Liver (tissue), 9 donors: ENCODE data around the gene ABLIM2. TPM values are rescaled to one million over a fixed set of nuclear protein-coding genes. Genes with fewer than 3 reads are reported as not detected.

Experiments
- DNase-seq: peaks from one replicate; pipeline ENCODE4 v3.0.0-alpha.2; 2017; ENCODE audit warnings: low spot score
- H3K27ac ChIP-seq, 2 donors: one replicate each; pipeline ENCODE4 v1.7.0; 2013; ENCODE audit warnings: inconsistent platforms in 2 of 2, low read length in 2 of 2, control low read depth in 1 of 2, low read depth in 1 of 2, mild to moderate bottlenecking in 1 of 2
- H3K27me3 ChIP-seq, 4 donors: one replicate each; pipeline versions ENCODE4 v1.6.1 to v1.7.0; 2013; ENCODE audit warnings: low read length in 3 of 4, inconsistent platforms in 1 of 4, mild to moderate bottlenecking in 1 of 4, moderate library complexity in 1 of 4; ENCODE audit not compliant: control insufficient read depth in 4 of 4, insufficient read depth in 4 of 4
- H3K36me3 ChIP-seq, 4 donors: one replicate each; pipeline versions ENCODE4 v1.6.1 to v1.7.0; 2013; ENCODE audit warnings: low read length in 3 of 4, mild to moderate bottlenecking in 3 of 4, low read depth in 1 of 4, moderate library complexity in 1 of 4; ENCODE audit not compliant: control insufficient read depth in 4 of 4, insufficient read depth in 3 of 4
- H3K4me1 ChIP-seq, 4 donors: one replicate each; pipeline versions ENCODE4 v1.6.1 to v1.7.0; 2013; ENCODE audit warnings: low read length in 3 of 4, mild to moderate bottlenecking in 3 of 4, moderate library complexity in 1 of 4; ENCODE audit not compliant: control insufficient read depth in 4 of 4, insufficient read depth in 4 of 4
- H3K4me3 ChIP-seq, 3 donors: one replicate each; pipeline versions ENCODE4 v1.6.1 to v1.7.0; 2013; ENCODE audit warnings: low read length in 3 of 3, control low read depth in 1 of 3, low read depth in 1 of 3, mild to moderate bottlenecking in 1 of 3
- H3K9ac ChIP-seq, 2 donors: one replicate each; pipeline ENCODE4 v1.7.0; 2013; ENCODE audit warnings: low read length in 2 of 2, mild to moderate bottlenecking in 2 of 2, moderate library complexity in 2 of 2, control low read depth in 1 of 2, low read depth in 1 of 2
- H3K9me3 ChIP-seq, 4 donors: one replicate each; pipeline versions ENCODE4 v1.6.1 to v1.7.0; 2013; ENCODE audit warnings: low read length in 3 of 4; ENCODE audit not compliant: control insufficient read depth in 4 of 4
- EGR1 ChIP-seq, 2 donors: IDR thresholded peaks; 2 replicates each; pipeline ENCODE4 v1.6.1; 2016 to 2018; ENCODE audit warnings: antibody characterized with exemption in 2 of 2, low read depth in 2 of 2
- FOXA1 ChIP-seq: IDR thresholded peaks from 2 replicates; pipeline ENCODE4 v1.6.1; 2016; ENCODE audit warnings: antibody characterized with exemption
- FOXA2 ChIP-seq: IDR thresholded peaks from 2 replicates; pipeline ENCODE4 v1.6.1; 2016; ENCODE audit warnings: antibody characterized with exemption
- HNF4G ChIP-seq: IDR thresholded peaks from 2 replicates; pipeline ENCODE4 v1.6.1; 2016; ENCODE audit warnings: antibody characterized with exemption
- JUND ChIP-seq, 2 donors: IDR thresholded peaks; 2 replicates each; pipeline ENCODE4 v1.6.1; 2016; ENCODE audit warnings: antibody characterized with exemption in 2 of 2
- RXRA ChIP-seq, 2 donors: IDR thresholded peaks; 2 replicates each; pipeline ENCODE4 v1.6.1; 2017 to 2018; ENCODE audit warnings: antibody characterized with exemption in 2 of 2, mild to moderate bottlenecking in 1 of 2
- SP1 ChIP-seq: IDR thresholded peaks from 2 replicates; pipeline ENCODE4 v1.6.1; 2018; ENCODE audit warnings: antibody characterized with exemption, mild to moderate bottlenecking
- YY1 ChIP-seq: IDR thresholded peaks from 2 replicates; pipeline ENCODE4 v1.6.1; 2016; ENCODE audit warnings: antibody characterized with exemption, mild to moderate bottlenecking
- WGBS: extraction: QIAGEN DNeasy Blood & Tissue Kit; methylation state at CpG from one replicate; pipeline ENCODE4 v1.1.7; 2013; 5-methylcytosine and 5-hydroxymethylcytosine counted together
- polyA plus RNA-seq, 2 donors: library from polyadenylated mRNA; stranded (reverse) in 1 of 2; unstranded in 1 of 2; fragments of 200-250 nt in 1 of 2; fragments of >200 nt in 1 of 2; fragmentation: Nextera tagmentation in 1 of 2; extraction: Ambion mirVana in 1 of 2; gene quantifications; one replicate each; pipeline versions ENCODE4 v1.2.1 to v1.2.3, GENCODE V29; 2013 to 2015
- total RNA-seq, 2 donors: library from RNA; depleted of rRNA; stranded (reverse); fragments of >200 nt; gene quantifications; one replicate each; pipeline ENCODE4 v1.2.3, GENCODE V29; 2014
- TF ChIP-seq, protein P1 (sequence below): IDR thresholded peaks from 2 replicates; pipeline ENCODE4 v1.6.1; 2016; ENCODE audit warnings: antibody characterized with exemption, mild to moderate bottlenecking
- TF ChIP-seq, protein P2 (sequence below): IDR thresholded peaks from 2 replicates; pipeline ENCODE4 v1.6.1; 2016; ENCODE audit warnings: antibody characterized with exemption
- TF ChIP-seq, protein P3 (sequence below): IDR thresholded peaks from 2 replicates; pipeline ENCODE4 v1.6.1; 2016; ENCODE audit warnings: antibody characterized with exemption
- TF ChIP-seq, protein P4 (sequence below): IDR thresholded peaks from 2 replicates; pipeline ENCODE4 v1.6.1; 2016; ENCODE audit warnings: antibody characterized with exemption
- TF ChIP-seq, protein P5 (sequence below): fragments of 150-350 bp; IDR thresholded peaks from 2 replicates; pipeline ENCODE4 v1.5.1; 2017; ENCODE audit warnings: improper control_type of control experiment, low read depth, low read length; ENCODE audit not compliant: missing input control
- donor health status: healthy.
- donor health status: healthy.
- donor health status: healthy.
- donor health status: healthy.
- donor health status: healthy.

The ABLIM2 gene
- total and polyA plus RNA-seq, 4 donors = 0.75 to 2.5 (median 0.93) TPM

DNA sequence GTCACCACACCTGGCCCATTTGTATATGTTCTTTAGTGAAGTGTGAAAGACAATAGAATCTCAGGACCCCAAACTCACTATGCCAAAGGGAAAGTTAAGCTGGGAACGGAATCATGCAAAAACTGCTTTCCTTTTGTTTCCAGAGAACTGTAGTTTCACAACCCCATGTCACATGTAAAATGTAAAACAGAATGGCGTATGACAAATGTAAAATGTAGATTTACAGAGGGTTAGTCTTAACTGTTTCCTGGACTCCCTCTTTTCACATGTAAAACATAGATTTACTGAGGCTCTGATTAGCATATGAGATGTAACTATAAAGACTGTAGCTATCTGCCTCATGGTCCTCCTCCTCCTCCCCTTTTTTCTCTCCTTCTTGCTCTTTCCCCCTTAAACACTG, 66.3 kb downstream of the ABLIM2 start (continued):
- TF ChIP-seq, protein P1, sequence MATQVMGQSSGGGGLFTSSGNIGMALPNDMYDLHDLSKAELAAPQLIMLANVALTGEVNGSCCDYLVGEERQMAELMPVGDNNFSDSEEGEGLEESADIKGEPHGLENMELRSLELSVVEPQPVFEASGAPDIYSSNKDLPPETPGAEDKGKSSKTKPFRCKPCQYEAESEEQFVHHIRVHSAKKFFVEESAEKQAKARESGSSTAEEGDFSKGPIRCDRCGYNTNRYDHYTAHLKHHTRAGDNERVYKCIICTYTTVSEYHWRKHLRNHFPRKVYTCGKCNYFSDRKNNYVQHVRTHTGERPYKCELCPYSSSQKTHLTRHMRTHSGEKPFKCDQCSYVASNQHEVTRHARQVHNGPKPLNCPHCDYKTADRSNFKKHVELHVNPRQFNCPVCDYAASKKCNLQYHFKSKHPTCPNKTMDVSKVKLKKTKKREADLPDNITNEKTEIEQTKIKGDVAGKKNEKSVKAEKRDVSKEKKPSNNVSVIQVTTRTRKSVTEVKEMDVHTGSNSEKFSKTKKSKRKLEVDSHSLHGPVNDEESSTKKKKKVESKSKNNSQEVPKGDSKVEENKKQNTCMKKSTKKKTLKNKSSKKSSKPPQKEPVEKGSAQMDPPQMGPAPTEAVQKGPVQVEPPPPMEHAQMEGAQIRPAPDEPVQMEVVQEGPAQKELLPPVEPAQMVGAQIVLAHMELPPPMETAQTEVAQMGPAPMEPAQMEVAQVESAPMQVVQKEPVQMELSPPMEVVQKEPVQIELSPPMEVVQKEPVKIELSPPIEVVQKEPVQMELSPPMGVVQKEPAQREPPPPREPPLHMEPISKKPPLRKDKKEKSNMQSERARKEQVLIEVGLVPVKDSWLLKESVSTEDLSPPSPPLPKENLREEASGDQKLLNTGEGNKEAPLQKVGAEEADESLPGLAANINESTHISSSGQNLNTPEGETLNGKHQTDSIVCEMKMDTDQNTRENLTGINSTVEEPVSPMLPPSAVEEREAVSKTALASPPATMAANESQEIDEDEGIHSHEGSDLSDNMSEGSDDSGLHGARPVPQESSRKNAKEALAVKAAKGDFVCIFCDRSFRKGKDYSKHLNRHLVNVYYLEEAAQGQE = no peak
- no peak for TF ChIP-seq SP1
- TF ChIP-seq, protein P2, sequence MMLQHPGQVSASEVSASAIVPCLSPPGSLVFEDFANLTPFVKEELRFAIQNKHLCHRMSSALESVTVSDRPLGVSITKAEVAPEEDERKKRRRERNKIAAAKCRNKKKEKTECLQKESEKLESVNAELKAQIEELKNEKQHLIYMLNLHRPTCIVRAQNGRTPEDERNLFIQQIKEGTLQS = no peak
- TF ChIP-seq FOXA1 = no peak

DNA sequence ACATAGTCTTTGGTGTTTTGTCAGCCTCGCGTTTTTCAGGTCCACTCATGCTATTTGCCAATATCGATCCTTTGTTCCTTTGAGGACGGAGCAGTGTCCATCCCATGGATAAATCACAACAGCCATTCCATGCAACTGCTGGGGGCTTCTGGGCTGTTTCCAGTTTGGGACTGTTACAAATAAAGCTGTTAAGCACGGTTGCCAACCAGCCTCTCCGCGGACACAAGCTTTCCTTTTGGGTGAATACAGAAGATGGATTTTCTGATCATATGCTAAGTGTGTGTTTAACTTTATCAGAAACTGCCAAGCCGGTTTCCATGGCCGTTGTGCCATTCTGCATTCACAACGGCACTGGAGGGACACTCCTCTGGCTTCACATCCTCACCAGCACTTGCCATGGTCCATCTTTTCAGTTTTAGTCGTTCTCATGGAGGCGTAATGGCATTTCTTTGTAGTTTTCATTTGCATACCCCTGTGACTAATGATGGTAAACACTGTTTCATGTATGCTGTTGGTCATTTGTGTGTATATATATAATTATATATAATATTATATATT, 67.8 kb downstream of the ABLIM2 start:
- no peak overlapping the region for H3K4me3 ChIP-seq
- 78% methylated on average over 12 of the region's 12 CpGs for WGBS
- no peaks in the 10 kb centered on the region for H3K36me3 ChIP-seq
- no peak for DNase-seq
- no peaks in the 10 kb centered on the region for H3K27me3 ChIP-seq
- no peak overlapping the region for H3K27ac ChIP-seq
- H3K9ac ChIP-seq = no peak overlapping the region
- H3K9me3 ChIP-seq = peaks cover 0 to 4% (median under 1%) of the 10 kb centered on the region in 4 donors
- no peaks in the 10 kb centered on the region for H3K4me1 ChIP-seq
- TF ChIP-seq, protein P3, sequence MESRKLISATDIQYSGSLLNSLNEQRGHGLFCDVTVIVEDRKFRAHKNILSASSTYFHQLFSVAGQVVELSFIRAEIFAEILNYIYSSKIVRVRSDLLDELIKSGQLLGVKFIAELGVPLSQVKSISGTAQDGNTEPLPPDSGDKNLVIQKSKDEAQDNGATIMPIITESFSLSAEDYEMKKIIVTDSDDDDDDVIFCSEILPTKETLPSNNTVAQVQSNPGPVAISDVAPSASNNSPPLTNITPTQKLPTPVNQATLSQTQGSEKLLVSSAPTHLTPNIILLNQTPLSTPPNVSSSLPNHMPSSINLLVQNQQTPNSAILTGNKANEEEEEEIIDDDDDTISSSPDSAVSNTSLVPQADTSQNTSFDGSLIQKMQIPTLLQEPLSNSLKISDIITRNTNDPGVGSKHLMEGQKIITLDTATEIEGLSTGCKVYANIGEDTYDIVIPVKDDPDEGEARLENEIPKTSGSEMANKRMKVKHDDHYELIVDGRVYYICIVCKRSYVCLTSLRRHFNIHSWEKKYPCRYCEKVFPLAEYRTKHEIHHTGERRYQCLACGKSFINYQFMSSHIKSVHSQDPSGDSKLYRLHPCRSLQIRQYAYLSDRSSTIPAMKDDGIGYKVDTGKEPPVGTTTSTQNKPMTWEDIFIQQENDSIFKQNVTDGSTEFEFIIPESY = no peak
- TF ChIP-seq FOXA2 (no peak), EGR1 (IDR thresholded peaks at IDR 0.05; ENCODE audit: low read depth in 2 of 2) (no peak), JUND (IDR thresholded peaks at IDR 0.05) (no peak)
- TF ChIP-seq, protein P4, sequence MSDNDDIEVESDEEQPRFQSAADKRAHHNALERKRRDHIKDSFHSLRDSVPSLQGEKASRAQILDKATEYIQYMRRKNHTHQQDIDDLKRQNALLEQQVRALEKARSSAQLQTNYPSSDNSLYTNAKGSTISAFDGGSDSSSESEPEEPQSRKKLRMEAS = no peak
- TF ChIP-seq, protein P5, sequence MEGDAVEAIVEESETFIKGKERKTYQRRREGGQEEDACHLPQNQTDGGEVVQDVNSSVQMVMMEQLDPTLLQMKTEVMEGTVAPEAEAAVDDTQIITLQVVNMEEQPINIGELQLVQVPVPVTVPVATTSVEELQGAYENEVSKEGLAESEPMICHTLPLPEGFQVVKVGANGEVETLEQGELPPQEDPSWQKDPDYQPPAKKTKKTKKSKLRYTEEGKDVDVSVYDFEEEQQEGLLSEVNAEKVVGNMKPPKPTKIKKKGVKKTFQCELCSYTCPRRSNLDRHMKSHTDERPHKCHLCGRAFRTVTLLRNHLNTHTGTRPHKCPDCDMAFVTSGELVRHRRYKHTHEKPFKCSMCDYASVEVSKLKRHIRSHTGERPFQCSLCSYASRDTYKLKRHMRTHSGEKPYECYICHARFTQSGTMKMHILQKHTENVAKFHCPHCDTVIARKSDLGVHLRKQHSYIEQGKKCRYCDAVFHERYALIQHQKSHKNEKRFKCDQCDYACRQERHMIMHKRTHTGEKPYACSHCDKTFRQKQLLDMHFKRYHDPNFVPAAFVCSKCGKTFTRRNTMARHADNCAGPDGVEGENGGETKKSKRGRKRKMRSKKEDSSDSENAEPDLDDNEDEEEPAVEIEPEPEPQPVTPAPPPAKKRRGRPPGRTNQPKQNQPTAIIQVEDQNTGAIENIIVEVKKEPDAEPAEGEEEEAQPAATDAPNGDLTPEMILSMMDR = no peak
- TF ChIP-seq, protein P2 = no peak

DNA sequence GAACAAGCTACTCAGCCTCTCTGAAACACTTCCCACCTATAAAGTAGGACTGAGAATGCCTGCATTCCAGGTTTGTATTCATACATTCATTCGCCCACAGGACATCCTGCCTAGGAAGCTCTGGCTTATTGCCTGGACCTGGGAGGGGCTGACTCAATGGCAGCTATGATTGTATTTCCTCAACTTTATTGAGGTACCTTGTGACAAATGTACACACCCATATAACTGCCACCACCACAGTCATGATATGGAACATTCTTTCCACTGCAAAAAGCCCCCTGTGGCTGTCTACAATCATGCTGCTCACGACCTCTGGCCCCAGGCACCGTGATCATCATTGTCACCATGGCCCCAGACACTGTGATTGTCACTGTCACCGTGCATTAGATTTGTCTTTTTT, 68.3 kb downstream of the ABLIM2 start:
- no peak overlapping the region for H3K27ac ChIP-seq
- peaks cover 0 to 4% (median under 1%) of the 10 kb centered on the region in 4 donors for H3K9me3 ChIP-seq
- no peak overlapping the region for H3K4me3 ChIP-seq
- DNase-seq = no peak
- H3K9ac ChIP-seq = no peak overlapping the region
- H3K36me3 ChIP-seq = no peaks in the 10 kb centered on the region
- H3K27me3 ChIP-seq = no peaks in the 10 kb centered on the region
- no peak for TF ChIP-seq HNF4G
- TF ChIP-seq, protein P1 = no peak
- no peak for TF ChIP-seq RXRA (IDR thresholded peaks at IDR 0.05)
- TF ChIP-seq SP1 = no peak
- no peak for TF ChIP-seq YY1
- TF ChIP-seq FOXA2 = no peak
- TF ChIP-seq JUND (IDR thresholded peaks at IDR 0.05) = no peak
- H3K4me1 ChIP-seq = no peaks in the 10 kb centered on the region
- WGBS = 77% methylated on average over 4 of the region's 4 CpGs
